PC-3 (cell line): ENCODE data around the gene ADAMTS16. TPM values are rescaled to one million over a fixed set of nuclear protein-coding genes. Genes with fewer than 3 reads are reported as not detected.

Experiments used
- ATAC-seq: fragments of 200-7000 bp; cut with Tn5 transposase; 2 replicates; pipeline ENCODE4 v1.9.1; 2020; ENCODE audit warnings: mild to moderate bottlenecking, moderate library complexity
- BruUV-seq: library from RNA; stranded (reverse); fragments of 400-500 nt; replicated peaks from 2 replicates; lab custom pipeline; 2021; lab: Mats Ljungman, UMichigan
- CTCF ChIA-PET: fragments of 300-600 bp; sonication (Branson Sonifier 250); formaldehyde crosslinking; loops from one replicate; lab custom pipeline; 2022; ENCODE audit warnings: antibody characterized with exemption; lab: Charles Lee
- POLR2A ChIA-PET: fragments of 300-600 bp; sonication (Branson Sonifier 250); formaldehyde crosslinking; loops from one replicate; lab custom pipeline; 2022; ENCODE audit warnings: antibody characterized with exemption; ENCODE audit not compliant: unreplicated experiment; lab: Charles Lee
- DNase-seq: peaks from one replicate; pipeline ENCODE4 v3.0.0-alpha.2; 2015
- H2AFZ ChIP-seq: fragments of 300-600 bp; sonication (generic); 2 replicates; pipeline ENCODE4 v1.6.0; 2016; ENCODE audit warnings: antibody characterized with exemption, low read length
- H3F3A ChIP-seq: fragments of 300-600 bp; sonication (generic); one replicate; pipeline ENCODE4 v1.6.0; 2017; ENCODE audit warnings: antibody characterized with exemption, low read length, control low read depth, mild to moderate bottlenecking; ENCODE audit not compliant: unreplicated experiment
- H3K27ac ChIP-seq: fragments of 300-600 bp; sonication (generic); 2 replicates; pipeline ENCODE4 v1.5.1; 2016; ENCODE audit warnings: mild to moderate bottlenecking, low read length
- H3K27me3 ChIP-seq: fragments of 300-600 bp; sonication (generic); 2 replicates; pipeline ENCODE4 v1.6.1; 2016; ENCODE audit warnings: low read length, mixed read lengths
- H3K36me3 ChIP-seq: fragments of 300-600 bp; sonication (generic); 2 replicates; pipeline ENCODE4 v1.6.1; 2016; ENCODE audit warnings: low read depth, mixed run types, low read length, mixed read lengths
- H3K4me1 ChIP-seq: fragments of 300-600 bp; sonication (generic); 2 replicates; pipeline ENCODE4 v1.5.1; 2016; ENCODE audit warnings: low read length; ENCODE audit not compliant: insufficient read depth
- H3K4me2 ChIP-seq: fragments of 300-600 bp; sonication (generic); 2 replicates; pipeline ENCODE4 v1.6.0; 2016; ENCODE audit warnings: low read length
- H3K4me3 ChIP-seq: fragments of 300-600 bp; sonication (generic); 2 replicates; pipeline ENCODE4 v1.5.1; 2016; ENCODE audit warnings: mild to moderate bottlenecking, low read length, mixed read lengths
- H3K79me2 ChIP-seq: fragments of 300-600 bp; sonication (generic); 2 replicates; pipeline ENCODE4 v1.6.1; 2017; ENCODE audit warnings: low read length, mixed read lengths
- H3K9ac ChIP-seq: fragments of 300-600 bp; sonication (generic); 2 replicates; pipeline ENCODE4 v1.6.0; 2016; ENCODE audit warnings: mild to moderate bottlenecking, low read length
- H3K9me2 ChIP-seq: fragments of 300-600 bp; sonication (generic); replicated peaks from 2 replicates; pipeline ENCODE4 v1.6.1; 2016; ENCODE audit warnings: mixed run types, low read length, mixed read lengths
- H3K9me3 ChIP-seq: fragments of 300-600 bp; sonication (generic); 2 replicates; pipeline ENCODE4 v1.6.1; 2016; ENCODE audit warnings: low read length, mixed read lengths
- H4K20me1 ChIP-seq: fragments of 300-600 bp; sonication (generic); 2 replicates; pipeline ENCODE4 v1.6.1; 2016; ENCODE audit warnings: low read length, mixed read lengths
- CTCF ChIP-seq: fragments of 300-600 bp; sonication (generic); conservative IDR thresholded peaks from 2 replicates; pipeline ENCODE4 v1.5.1; 2017; ENCODE audit warnings: antibody characterized with exemption, low read depth, mild to moderate bottlenecking, low read length
- EZH2 ChIP-seq: fragments of 300-600 bp; sonication (generic); IDR thresholded peaks from one replicate; pipeline ENCODE4 v1.6.1; 2017; ENCODE audit warnings: antibody characterized with exemption, mild to moderate bottlenecking, low read length; ENCODE audit not compliant: unreplicated experiment
- EZH2phosphoT487 ChIP-seq: fragments of 300-600 bp; sonication (generic); IDR thresholded peaks from 2 replicates; pipeline ENCODE4 v1.6.1; 2018; ENCODE audit warnings: mild to moderate bottlenecking, antibody characterized with exemption, low read length, borderline replicate concordance
- intact Hi-C: fragments of 100-400 bp; cut with micrococcal nuclease; formaldehyde crosslinking; loops from 2 replicates; pipeline ENCODE4 v1.9.0; 2023
- total RNA-seq: library from RNA; depleted of rRNA; stranded (reverse); fragments of >200 nt; gene quantifications from 2 replicates; pipeline ENCODE4 v1.2.3, GENCODE V29; 2014

The ADAMTS16 gene
- total RNA-seq, 1 experiment from 2014 or later: 1.7 TPM

- Histone ChIP-seq H4K20me1 (no peaks in the 10 kb centered on the region), H3K9me3 (no peaks in the 10 kb centered on the region), H3K79me2 (no peaks in the 10 kb centered on the region), H3K36me3 (no peaks in the 10 kb centered on the region), H3F3A (no peaks in the 10 kb centered on the region), H3K9me2 (no peaks in the 10 kb centered on the region), H3K4me2 (no peak overlapping the region), H3K4me1 (no peaks in the 10 kb centered on the region), H2AFZ (no peak overlapping the region), H3K9ac (no peak overlapping the region), H3K27ac (no peak overlapping the region), H3K27me3 (no peaks in the 10 kb centered on the region), H3K4me3 (no peak overlapping the region)
- TF ChIP-seq EZH2phosphoT487 (no peak), EZH2 (no peak), CTCF (no peak)
- intact Hi-C loops: no loop called here
- ATAC-seq (no peak), DNase-seq (no peak)
- BruUV-seq: no TSS peak
- ChIA-PET POLR2A (no interaction called here), CTCF (no interaction called here)
Measured at GRCh38 chr5:5218396-5218795, 78.3 kb downstream of the ADAMTS16 start.

DNA sequence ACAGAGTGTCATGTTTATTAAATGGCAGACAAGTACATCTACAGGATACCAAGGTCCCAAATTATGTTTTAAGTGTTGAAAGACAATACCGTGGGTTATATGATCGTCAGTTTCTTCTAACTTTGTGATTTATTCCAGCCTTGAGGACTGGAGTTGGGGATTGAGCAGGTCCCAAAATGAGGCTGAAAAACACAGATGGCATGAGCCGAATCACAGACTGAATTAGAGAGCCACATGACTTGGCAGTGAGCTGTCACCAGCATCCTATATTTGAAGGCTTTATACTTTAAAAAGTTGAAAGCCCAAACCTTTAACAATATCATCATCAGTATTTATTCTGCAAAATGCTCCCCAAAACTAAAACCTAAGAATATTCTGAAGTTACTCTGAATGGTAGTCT, 79.4 kb downstream of the ADAMTS16 start:
- POLR2A ChIA-PET: no interaction called here
- H3K9me3 ChIP-seq: no peaks in the 10 kb centered on the region
- H3K36me3 ChIP-seq: no peaks in the 10 kb centered on the region
- no TSS peak for BruUV-seq
- no peaks in the 10 kb centered on the region for H3K4me1 ChIP-seq
- H3F3A ChIP-seq: no peaks in the 10 kb centered on the region
- CTCF ChIA-PET: no interaction called here
- H3K4me3 ChIP-seq: no peak overlapping the region
- no peak for ATAC-seq
- DNase-seq: no peak
- H3K27ac ChIP-seq: no peak overlapping the region
- no peaks in the 10 kb centered on the region for H3K9me2 ChIP-seq
- H3K79me2 ChIP-seq: no peaks in the 10 kb centered on the region
- TF ChIP-seq EZH2: no peak
- no peak for TF ChIP-seq CTCF
- TF ChIP-seq EZH2phosphoT487: no peak
- H3K9ac ChIP-seq: no peak overlapping the region
- H3K27me3 ChIP-seq: no peaks in the 10 kb centered on the region
- H3K4me2 ChIP-seq: no peak overlapping the region
- no peaks in the 10 kb centered on the region for H4K20me1 ChIP-seq
- intact Hi-C loops: no loop called here
- no peak overlapping the region for H2AFZ ChIP-seq

GRCh38 chr5:5220901-5221631, 80.9 kb downstream of the ADAMTS16 start:
- no peaks in the 10 kb centered on the region for H3K9me3 ChIP-seq
- ChIA-PET CTCF (no interaction called here), POLR2A (no interaction called here)
- H4K20me1 ChIP-seq: no peaks in the 10 kb centered on the region
- no peak overlapping the region for H3K27ac ChIP-seq
- H3K4me1 ChIP-seq: no peaks in the 10 kb centered on the region
- no peaks in the 10 kb centered on the region for H3K9me2 ChIP-seq
- no peak overlapping the region for H3K9ac ChIP-seq
- no peaks in the 10 kb centered on the region for H3K27me3 ChIP-seq
- no peaks in the 10 kb centered on the region for H3K79me2 ChIP-seq
- no peak for DNase-seq
- H3K36me3 ChIP-seq: no peaks in the 10 kb centered on the region
- BruUV-seq: no TSS peak
- H3K4me2 ChIP-seq: no peak overlapping the region
- H2AFZ ChIP-seq: no peak overlapping the region
- no peak overlapping the region for H3K4me3 ChIP-seq
- intact Hi-C loops: no loop called here
- no peak for TF ChIP-seq EZH2phosphoT487
- no peak for TF ChIP-seq EZH2
- no peak for TF ChIP-seq CTCF
- no peak for ATAC-seq
- H3F3A ChIP-seq: no peaks in the 10 kb centered on the region
